ENCODE measurements around the gene MAGOHB. TPM values are rescaled to one million over a fixed set of nuclear protein-coding genes. Genes with fewer than 3 reads are reported as not detected.

MAGOHB gene
- polyA plus RNA-seq, 1 of the 3 experiments (the other 2 are of a cell fraction) = 15.7 TPM

GRCh38 chr12:10633541-10633940 is 20.1 kb upstream of the MAGOHB start:
- TF ChIP-seq MXI1 (IDR thresholded peaks at IDR 0.05; ENCODE audit: low read depth, low read length) (no peak), PBX3 (IDR thresholded peaks at IDR 0.05) (no peak), SMC3 (IDR thresholded peaks at IDR 0.05; ENCODE audit: low read depth, low read length) (no peak), CHD2 (IDR thresholded peaks at IDR 0.05; ENCODE audit: low read length, partially characterized antibody) (no peak), TCF12 (IDR thresholded peaks at IDR 0.05) (no peak), EP300 (IDR thresholded peaks at IDR 0.05; ENCODE audit: borderline replicate concordance in 1 of 2, low read depth in 1 of 2, low read length in 1 of 2) (no peak), MAX (IDR thresholded peaks at IDR 0.05; ENCODE audit: low read depth) (no peak)
- POLR2A ChIA-PET = no interaction called here
- Histone ChIP-seq H3K36me3 (replicated peaks in 1 of 2; ENCODE audit: control insufficient read depth in 1 of 2, insufficient read depth in 2 of 2, low read length in 1 of 2) (no peaks in the 10 kb centered on the region), H3F3A (replicated peaks; ENCODE audit: insufficient read depth) (no peaks in the 10 kb centered on the region), H3K4me1 (ENCODE audit: control insufficient read depth in 1 of 2, insufficient read depth in 2 of 2, low read depth in 1 of 2, low read length in 1 of 2) (no peaks in the 10 kb centered on the region), H3K79me2 (ENCODE audit: insufficient read depth) (no peaks in the 10 kb centered on the region), H3K9ac (no peak overlapping the region), H3K4me3 (ENCODE audit: low read depth in 2 of 2, low read length in 1 of 2) (no peak overlapping the region), H2AFZ (ENCODE audit: low read depth) (no peak overlapping the region), H3K27ac (ENCODE audit: low read depth in 2 of 2, low read length in 1 of 2) (no peak overlapping the region), H3K9me2 (no peaks in the 10 kb centered on the region), H3K27me3 (ENCODE audit: insufficient read depth) (no peaks in the 10 kb centered on the region; the same call in 1 of the 2 replicates), H3K9me3 (no peaks in the 10 kb centered on the region), H4K20me1 (ENCODE audit: insufficient read depth) (no peaks in the 10 kb centered on the region), H3K4me2 (no peak overlapping the region)
- CTCF ChIA-PET = no interaction called here
- no peak for DNase-seq
- 8% methylated on average over 3 of the region's 3 CpGs for WGBS (ENCODE audit: low lambda C conversion rate)

- Histone ChIP-seq H3K27me3 (ENCODE audit: insufficient read depth) (no peaks in the 10 kb centered on the region; the same call in 1 of the 2 replicates), H3K9ac (no peak overlapping the region), H3K79me2 (ENCODE audit: insufficient read depth) (no peaks in the 10 kb centered on the region), H3K4me1 (ENCODE audit: control insufficient read depth in 1 of 2, insufficient read depth in 2 of 2, low read depth in 1 of 2, low read length in 1 of 2) (no peaks in the 10 kb centered on the region), H3K4me3 (ENCODE audit: low read depth in 2 of 2, low read length in 1 of 2) (no peak overlapping the region), H3K4me2 (no peak overlapping the region), H4K20me1 (ENCODE audit: insufficient read depth) (no peaks in the 10 kb centered on the region), H3F3A (replicated peaks; ENCODE audit: insufficient read depth) (no peaks in the 10 kb centered on the region), H3K36me3 (replicated peaks in 1 of 2; ENCODE audit: control insufficient read depth in 1 of 2, insufficient read depth in 2 of 2, low read length in 1 of 2) (no peaks in the 10 kb centered on the region), H2AFZ (ENCODE audit: low read depth) (no peak overlapping the region), H3K9me2 (no peaks in the 10 kb centered on the region), H3K27ac (ENCODE audit: low read depth in 2 of 2, low read length in 1 of 2) (no peak overlapping the region), H3K9me3 (no peaks in the 10 kb centered on the region)
- CTCF ChIA-PET = interaction anchor here (0.7 kb wide), 1 partner anchor 654 kb away, joined by 3 read pairs; no protein-coding TSS in a partner anchor
- POLR2A ChIA-PET = no interaction called here
- no peak for DNase-seq
- TF ChIP-seq YY1 (IDR thresholded peaks at IDR 0.05; ENCODE audit: low read depth) = no peak
- no peak for TF ChIP-seq PBX3 (IDR thresholded peaks at IDR 0.05)
- no peak for TF ChIP-seq NRF1 (IDR thresholded peaks at IDR 0.05; ENCODE audit: low read depth, low read length)
- no peak for TF ChIP-seq RXRA (IDR thresholded peaks at IDR 0.05; ENCODE audit: borderline replicate concordance, low read depth)
- no peak for TF ChIP-seq EP300 (IDR thresholded peaks at IDR 0.05; ENCODE audit: borderline replicate concordance in 1 of 2, low read depth in 1 of 2, low read length in 1 of 2)
- TF ChIP-seq CHD2 (IDR thresholded peaks at IDR 0.05; ENCODE audit: low read length, partially characterized antibody) = no peak
- TF ChIP-seq TAF1 (IDR thresholded peaks at IDR 0.05; ENCODE audit: borderline replicate concordance, low read depth, low read length) = no peak
- no peak for TF ChIP-seq TCF12 (IDR thresholded peaks at IDR 0.05)
- no peak for TF ChIP-seq REST (IDR thresholded peaks at IDR 0.05; ENCODE audit: low read depth, low read length)
- no peak for TF ChIP-seq JUND (IDR thresholded peaks at IDR 0.05)
- no peak for TF ChIP-seq GABPA (IDR thresholded peaks at IDR 0.05; ENCODE audit: low read depth)
- TF ChIP-seq CTCF (IDR thresholded peaks at IDR 0.05) = no peak
- TF ChIP-seq RCOR1 (IDR thresholded peaks at IDR 0.05; ENCODE audit: low read length) = no peak
- no peak for TF ChIP-seq MEF2A (IDR thresholded peaks at IDR 0.05; ENCODE audit: borderline replicate concordance, low read depth)
- no peak for TF ChIP-seq NFIC (IDR thresholded peaks at IDR 0.05; ENCODE audit: borderline replicate concordance)
- no peak for TF ChIP-seq POLR2AphosphoS5 (IDR thresholded peaks at IDR 0.05; ENCODE audit: low read depth, low read length)
- no peak for TF ChIP-seq EZH2phosphoT487 (IDR thresholded peaks at IDR 0.05; ENCODE audit: borderline replicate concordance, low read depth)
- no peak for TF ChIP-seq SMC3 (IDR thresholded peaks at IDR 0.05; ENCODE audit: low read depth, low read length)
Measured at GRCh38 chr12:10632226-10632625, 18.8 kb upstream of the MAGOHB start.

Measured in SK-N-SH (cell line).